CD4-positive, alpha-beta T cell treated with Interleukin-17A for 1 hour (primary cell): ENCODE results near the gene ADAMTS6.
"Not testable (repeated sequence)": the region's sequence is repeated elsewhere in the genome, so short reads cannot be mapped to it uniquely, and the experiment has no call there.

Experiments
- DNase-seq: peaks from one replicate; pipeline ENCODE4 v3.0.0-alpha.2; 2020

ADAMTS6 gene, protein sequence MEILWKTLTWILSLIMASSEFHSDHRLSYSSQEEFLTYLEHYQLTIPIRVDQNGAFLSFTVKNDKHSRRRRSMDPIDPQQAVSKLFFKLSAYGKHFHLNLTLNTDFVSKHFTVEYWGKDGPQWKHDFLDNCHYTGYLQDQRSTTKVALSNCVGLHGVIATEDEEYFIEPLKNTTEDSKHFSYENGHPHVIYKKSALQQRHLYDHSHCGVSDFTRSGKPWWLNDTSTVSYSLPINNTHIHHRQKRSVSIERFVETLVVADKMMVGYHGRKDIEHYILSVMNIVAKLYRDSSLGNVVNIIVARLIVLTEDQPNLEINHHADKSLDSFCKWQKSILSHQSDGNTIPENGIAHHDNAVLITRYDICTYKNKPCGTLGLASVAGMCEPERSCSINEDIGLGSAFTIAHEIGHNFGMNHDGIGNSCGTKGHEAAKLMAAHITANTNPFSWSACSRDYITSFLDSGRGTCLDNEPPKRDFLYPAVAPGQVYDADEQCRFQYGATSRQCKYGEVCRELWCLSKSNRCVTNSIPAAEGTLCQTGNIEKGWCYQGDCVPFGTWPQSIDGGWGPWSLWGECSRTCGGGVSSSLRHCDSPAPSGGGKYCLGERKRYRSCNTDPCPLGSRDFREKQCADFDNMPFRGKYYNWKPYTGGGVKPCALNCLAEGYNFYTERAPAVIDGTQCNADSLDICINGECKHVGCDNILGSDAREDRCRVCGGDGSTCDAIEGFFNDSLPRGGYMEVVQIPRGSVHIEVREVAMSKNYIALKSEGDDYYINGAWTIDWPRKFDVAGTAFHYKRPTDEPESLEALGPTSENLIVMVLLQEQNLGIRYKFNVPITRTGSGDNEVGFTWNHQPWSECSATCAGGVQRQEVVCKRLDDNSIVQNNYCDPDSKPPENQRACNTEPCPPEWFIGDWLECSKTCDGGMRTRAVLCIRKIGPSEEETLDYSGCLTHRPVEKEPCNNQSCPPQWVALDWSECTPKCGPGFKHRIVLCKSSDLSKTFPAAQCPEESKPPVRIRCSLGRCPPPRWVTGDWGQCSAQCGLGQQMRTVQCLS (N-terminal part only)

DNA sequence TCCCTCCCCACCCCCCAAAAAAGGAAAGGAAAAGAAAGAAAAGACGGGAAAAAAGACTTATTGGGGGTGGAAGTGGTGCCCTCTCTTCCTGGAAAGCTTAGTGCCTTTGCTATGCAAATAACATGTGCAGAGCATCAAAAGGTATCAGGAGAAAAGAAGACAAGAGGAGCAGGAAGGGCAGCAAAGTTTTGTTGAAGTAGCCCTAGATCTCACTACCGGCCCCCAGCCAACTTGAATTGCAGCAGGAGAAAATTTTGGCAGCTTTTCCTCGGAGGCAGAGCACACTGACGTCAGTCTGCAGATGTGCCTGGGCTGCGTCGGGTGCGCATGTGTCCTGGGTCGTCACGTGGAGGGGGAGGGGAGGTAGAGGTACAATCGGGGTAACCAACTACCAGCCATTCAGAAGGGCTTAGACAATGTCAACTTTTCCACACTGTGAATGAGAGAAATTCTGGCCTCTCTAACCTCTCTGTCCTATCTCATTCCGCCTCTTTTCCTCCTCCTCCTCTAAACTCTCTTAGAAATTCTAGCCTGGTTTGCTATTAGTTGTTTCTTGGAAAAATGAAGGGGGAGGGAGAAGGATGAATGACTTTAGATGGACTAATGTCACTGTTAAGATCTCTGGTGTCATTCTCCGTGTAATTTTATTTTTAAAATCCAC is at the start of gene ADAMTS6:
TSS of gene ADAMTS6 (minus strand) at position 286 of the 661 bp plus-strand sequence. CDS start 8,247 bp downstream, outside the sequence.
- DNase-seq = peak; percentile 82

- DNase-seq = no peak
These were observed 49.2 kb upstream of the ADAMTS6 start for GRCh38 chr5:65530904-65531303.

- no peak for DNase-seq
These were observed 44.0 kb upstream of the ADAMTS6 start for GRCh38 chr5:65525726-65526125.

- no peak for DNase-seq
These were observed 30.6 kb upstream of the ADAMTS6 start for GRCh38 chr5:65512170-65512937.

- DNase-seq = no peak
These were observed 27.3 kb upstream of the ADAMTS6 start for GRCh38 chr5:65508978-65509377.

DNA sequence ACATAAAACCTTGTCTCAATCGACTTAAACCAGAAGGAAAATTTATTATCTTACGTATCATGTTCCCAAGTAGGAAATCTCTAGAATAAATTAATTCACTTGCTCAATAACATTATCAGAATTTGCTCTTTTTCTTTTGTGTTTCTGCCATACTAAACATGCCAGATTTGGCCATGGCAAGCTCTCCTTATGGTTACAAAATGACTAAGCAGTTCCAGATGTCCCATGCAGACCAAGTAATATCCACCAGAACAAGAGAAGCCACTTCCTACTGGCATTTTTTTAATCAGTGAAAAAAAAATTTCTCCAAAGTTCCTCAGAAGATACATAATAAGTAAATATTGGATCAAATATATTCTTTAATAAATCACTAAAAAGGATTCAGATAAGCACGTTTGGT is 25.2 kb upstream of the ADAMTS6 start:
- DNase-seq = no peak

DNA sequence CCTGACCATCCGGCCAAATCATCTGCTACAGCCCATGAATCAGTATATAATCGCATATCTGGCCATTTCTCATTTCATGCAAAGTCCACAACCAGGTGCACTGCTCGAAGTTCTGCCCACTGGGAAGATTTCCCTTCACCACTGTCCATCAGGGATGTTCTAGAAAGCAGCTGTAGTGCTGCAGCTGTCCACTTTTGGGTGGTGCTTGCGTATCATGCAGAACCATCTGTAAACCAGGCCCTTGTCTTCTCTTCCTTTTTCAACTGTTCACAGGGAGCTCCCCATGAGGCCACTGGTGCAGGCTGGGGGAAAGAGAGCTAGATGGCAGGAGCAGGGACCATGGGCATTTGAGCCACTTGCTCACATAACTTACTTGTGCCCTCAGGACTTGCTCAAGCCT is 7.4 kb upstream of the ADAMTS6 start:
- no peak for DNase-seq

DNA sequence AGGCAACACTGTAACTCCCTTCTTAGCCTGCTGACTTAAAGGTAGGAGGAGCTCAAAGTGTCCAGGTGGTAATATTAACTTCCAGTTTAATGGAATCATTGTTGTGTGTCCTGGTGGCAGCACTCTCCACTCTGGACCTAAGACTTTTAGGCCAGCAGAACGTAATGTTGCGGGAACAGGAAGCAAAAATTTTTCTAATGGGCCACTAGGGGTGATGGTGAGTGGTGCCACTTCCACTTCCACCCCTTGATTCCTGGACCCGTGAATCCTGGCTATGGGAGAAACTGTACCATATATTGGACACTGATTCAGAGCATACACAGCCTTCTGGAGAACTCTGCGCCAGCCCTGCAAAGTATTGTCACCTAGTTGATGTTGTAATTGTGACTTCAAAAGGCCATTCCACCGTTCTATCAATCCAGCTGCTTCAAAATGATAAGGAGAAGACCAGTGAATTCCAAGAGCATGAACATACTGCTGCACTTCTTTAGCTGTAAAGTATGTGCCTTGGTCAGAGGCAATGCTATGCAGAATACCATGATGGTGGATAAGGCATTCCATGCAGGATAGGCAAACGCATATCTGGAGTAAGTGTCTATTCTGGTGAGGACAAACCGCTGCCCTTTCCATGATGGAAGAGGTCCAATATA is 6.4 kb upstream of the ADAMTS6 start:
- DNase-seq = not testable (repeated sequence)

- not testable (repeated sequence) for DNase-seq
These were observed 5.1 kb upstream of the ADAMTS6 start for GRCh38 chr5:65486803-65487202.

- no peak for DNase-seq
These were observed 3.7 kb upstream of the ADAMTS6 start for GRCh38 chr5:65485405-65485804.

- DNase-seq = peak; percentile 74
These were observed 2.0 kb upstream of the ADAMTS6 start for GRCh38 chr5:65483546-65484346.

DNA sequence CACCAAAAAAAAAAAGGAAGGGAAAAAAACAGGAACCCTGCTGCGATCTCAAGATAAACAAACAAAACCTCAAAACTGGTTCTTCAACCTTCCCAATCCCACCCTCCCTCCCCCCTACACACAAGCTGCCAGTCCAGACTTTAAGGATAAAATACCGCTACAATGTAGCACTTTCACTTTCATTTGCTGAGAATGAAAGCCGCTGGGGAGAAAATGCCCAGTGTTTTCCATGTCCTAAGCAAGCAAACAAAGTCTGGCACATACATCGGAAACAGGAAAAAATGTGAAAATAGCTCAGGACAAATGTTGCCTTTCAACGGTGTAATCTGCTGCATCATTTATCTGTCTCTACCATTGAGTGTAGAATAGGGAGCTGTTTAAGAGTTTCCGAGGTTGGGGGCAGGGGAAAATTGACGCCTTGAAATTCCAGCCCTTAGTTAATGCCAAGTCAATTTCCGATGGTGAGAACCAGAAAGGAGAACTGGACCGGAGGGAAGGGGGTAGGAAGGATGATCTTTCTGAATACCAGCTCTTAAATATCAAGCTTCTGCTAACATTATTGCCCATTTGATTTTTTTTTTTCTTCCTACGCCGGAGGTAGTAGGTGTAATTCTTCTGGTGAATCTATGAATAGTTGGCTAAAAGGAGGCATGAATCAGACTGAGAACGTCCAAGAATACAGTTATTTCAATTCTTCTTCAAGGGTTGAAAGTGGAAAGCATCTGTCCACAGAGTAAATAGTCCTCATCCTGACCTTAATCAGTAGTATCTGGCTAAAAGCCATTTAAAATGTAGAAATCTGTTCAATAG is 1.2 kb upstream of the ADAMTS6 start:
- DNase-seq = peak; percentile 42

DNA sequence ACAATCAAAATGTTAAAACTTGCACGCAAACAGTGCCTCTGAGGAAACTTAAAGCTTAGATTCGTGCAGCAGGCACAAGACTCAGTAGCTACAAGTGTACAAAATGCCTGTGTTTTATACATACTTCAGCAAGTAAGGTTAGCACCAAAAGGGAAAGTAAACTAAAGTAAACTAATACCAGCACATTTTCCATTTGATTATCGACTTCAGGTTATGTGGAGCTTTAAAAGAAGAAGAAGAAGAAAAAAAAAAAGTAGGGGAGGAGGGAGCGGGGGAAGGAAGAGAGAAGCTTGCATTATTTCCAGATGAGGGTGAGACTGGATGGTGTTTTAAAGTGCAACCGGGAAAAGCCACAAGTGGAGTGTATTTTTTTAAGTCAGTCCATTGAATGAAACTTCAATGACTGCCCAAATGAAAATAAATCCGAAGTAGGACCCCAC is 596 bp upstream of the ADAMTS6 start:
- DNase-seq = peak; percentile 18

GRCh38 chr5:65481171-65481581 is 544 bp downstream of the ADAMTS6 start:
- no peak for DNase-seq

DNA sequence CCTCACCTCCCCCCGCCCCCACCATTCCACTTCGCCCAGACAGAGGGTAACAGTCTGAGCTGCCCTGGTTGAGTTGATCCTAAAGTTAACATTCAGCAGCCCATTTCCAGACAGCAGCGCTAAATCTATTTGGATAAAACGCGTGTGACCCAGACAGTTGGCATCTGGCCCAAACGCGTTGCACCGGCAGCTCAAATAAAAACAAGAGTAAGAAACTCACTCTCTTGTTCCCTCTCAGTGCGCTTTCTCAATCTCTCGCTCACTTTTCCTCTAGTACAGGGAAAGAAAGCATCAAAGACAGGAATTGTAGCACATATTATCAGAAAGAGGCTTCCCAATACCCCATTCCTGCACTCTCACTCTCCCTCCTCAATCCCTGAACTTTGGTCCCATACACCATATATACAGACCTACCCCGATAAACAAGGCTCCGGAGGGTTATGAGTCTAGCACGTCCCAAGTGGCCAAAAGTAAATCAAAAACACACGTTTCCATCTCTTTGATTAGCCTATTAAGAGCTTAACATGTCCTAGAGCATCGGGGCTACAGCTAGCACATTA is 1.3 kb downstream of the ADAMTS6 start:
- peak; percentile 36 for DNase-seq

GRCh38 chr5:65479527-65479926 is 2.2 kb downstream of the ADAMTS6 start:
- no peak for DNase-seq

- no peak for DNase-seq
These were observed 3.4 kb downstream of the ADAMTS6 start for GRCh38 chr5:65478336-65478735.

DNA sequence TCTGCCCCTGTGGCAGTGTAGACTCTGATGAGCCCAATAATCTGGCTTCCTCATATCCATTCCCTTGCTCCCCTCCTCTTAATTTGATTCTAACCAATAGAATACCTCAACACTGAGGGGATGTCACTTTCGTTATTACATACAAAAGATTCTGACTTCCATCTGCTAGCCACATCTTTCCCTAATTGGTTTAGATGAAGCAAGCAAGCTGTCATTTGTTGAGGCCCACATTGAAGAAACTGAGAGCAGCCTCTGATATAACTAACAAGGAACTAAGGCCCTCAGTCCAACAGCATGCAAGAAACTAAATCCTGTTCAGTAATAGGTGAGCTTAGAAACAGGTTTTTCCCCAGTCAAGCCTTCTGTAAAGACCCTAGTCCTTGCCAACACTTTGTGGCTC is 5.8 kb downstream of the ADAMTS6 start:
- DNase-seq = no peak

GRCh38 chr5:65475336-65475735 is 6.4 kb downstream of the ADAMTS6 start:
- DNase-seq = no peak
